Measurements from ENCODE around the gene ANKUB1. TPM values are rescaled to one million over a fixed set of nuclear protein-coding genes. Genes with fewer than 3 reads are reported as not detected.
A peak's percentile ranks its signal among the peaks of the same experiment; 100 is the strongest.

ANKUB1 gene
- total RNA-seq, 1 donor from 2014 or later: 2.1 TPM

DNA sequence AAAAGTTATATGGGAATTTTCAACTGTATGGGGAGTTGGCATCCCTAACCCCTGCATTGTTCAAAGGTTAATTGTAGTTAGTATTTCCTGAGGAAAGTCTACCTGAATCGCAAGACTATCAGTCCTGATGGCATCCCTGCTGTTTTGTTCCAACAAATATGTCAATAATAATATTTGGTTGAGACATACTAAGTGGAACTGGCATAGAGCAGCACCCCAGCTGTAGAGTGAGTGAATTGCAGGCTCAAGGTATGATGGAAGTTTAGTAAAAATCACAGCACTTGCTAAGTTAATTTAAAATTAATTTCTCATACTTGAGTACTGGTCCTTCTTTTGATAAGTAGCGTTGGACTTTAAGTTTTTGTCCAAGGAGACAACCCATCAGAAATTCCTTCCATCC lies 22.1 kb downstream of the ANKUB1 start:
- DNase-seq (ENCODE audit: low read depth) (no peak), FAIRE-seq (no peak)
- TF ChIP-seq, protein P1, sequence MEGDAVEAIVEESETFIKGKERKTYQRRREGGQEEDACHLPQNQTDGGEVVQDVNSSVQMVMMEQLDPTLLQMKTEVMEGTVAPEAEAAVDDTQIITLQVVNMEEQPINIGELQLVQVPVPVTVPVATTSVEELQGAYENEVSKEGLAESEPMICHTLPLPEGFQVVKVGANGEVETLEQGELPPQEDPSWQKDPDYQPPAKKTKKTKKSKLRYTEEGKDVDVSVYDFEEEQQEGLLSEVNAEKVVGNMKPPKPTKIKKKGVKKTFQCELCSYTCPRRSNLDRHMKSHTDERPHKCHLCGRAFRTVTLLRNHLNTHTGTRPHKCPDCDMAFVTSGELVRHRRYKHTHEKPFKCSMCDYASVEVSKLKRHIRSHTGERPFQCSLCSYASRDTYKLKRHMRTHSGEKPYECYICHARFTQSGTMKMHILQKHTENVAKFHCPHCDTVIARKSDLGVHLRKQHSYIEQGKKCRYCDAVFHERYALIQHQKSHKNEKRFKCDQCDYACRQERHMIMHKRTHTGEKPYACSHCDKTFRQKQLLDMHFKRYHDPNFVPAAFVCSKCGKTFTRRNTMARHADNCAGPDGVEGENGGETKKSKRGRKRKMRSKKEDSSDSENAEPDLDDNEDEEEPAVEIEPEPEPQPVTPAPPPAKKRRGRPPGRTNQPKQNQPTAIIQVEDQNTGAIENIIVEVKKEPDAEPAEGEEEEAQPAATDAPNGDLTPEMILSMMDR (IDR thresholded peaks at IDR 0.05; ENCODE audit: insufficient read depth, low read length, severe bottlenecking): no peak
- no peaks in the 10 kb centered on the region for H3K27me3 ChIP-seq (ENCODE audit: control insufficient read depth, insufficient read depth, low read length)
- H3K36me3 ChIP-seq (ENCODE audit: control insufficient read depth, insufficient read depth, low read length): no peaks in the 10 kb centered on the region
- no peak overlapping the region for H3K4me3 ChIP-seq (ENCODE audit: low read depth, low read length)

DNA sequence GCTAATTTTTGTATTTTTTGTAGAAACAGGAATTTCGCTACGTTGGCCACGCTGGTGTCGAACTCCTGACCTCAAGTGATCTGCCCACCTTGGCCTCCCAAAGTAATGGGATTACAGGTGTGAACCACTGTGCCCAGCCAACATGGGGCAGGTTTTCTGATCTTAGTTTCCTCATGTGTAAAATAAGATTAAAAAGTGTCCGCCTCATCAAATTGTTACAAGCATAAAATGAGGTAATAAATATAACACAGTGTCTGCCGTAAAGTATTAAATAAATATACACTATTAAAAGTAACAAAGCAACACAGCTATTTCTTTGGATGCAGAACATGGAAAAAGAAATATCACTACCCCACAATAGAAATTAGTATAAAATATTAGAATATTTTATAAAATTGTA lies 23.6 kb downstream of the ANKUB1 start:
- Histone ChIP-seq H3K4me3 (ENCODE audit: low read depth, low read length) (no peak overlapping the region), H3K36me3 (ENCODE audit: control insufficient read depth, insufficient read depth, low read length) (no peaks in the 10 kb centered on the region), H3K27me3 (ENCODE audit: control insufficient read depth, insufficient read depth, low read length) (no peaks in the 10 kb centered on the region)
- no peak for DNase-seq (ENCODE audit: low read depth)
- TF ChIP-seq, protein P1 (IDR thresholded peaks at IDR 0.05; ENCODE audit: insufficient read depth, low read length, severe bottlenecking): no peak
- FAIRE-seq: no peak

DNA sequence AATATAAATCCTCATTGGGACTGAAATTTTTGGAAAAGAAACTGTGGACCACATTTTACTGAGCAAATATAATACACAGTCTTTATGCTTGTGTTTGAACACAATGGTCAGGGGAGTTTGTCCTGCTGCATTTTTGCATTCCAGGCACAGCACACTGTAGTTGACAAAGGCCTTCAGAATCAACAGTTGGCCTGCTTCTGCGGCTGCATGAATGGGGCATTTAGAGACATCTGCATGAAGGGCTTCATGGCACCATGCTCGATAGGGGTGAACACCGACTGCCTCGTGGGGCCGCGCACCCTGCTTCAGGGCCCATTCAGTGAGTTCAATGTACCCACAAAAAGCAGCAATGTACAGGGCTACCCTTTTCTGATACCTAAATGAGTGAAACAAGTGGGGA lies 24.6 kb downstream of the ANKUB1 start:
- TF ChIP-seq, protein P1 (IDR thresholded peaks at IDR 0.05; ENCODE audit: insufficient read depth, low read length, severe bottlenecking): no peak
- FAIRE-seq (no peak), DNase-seq (ENCODE audit: low read depth) (no peak)
- no peaks in the 10 kb centered on the region for H3K36me3 ChIP-seq (ENCODE audit: control insufficient read depth, insufficient read depth, low read length)
- H3K4me3 ChIP-seq (ENCODE audit: low read depth, low read length): no peak overlapping the region
- H3K27me3 ChIP-seq (ENCODE audit: control insufficient read depth, insufficient read depth, low read length): no peaks in the 10 kb centered on the region

DNA sequence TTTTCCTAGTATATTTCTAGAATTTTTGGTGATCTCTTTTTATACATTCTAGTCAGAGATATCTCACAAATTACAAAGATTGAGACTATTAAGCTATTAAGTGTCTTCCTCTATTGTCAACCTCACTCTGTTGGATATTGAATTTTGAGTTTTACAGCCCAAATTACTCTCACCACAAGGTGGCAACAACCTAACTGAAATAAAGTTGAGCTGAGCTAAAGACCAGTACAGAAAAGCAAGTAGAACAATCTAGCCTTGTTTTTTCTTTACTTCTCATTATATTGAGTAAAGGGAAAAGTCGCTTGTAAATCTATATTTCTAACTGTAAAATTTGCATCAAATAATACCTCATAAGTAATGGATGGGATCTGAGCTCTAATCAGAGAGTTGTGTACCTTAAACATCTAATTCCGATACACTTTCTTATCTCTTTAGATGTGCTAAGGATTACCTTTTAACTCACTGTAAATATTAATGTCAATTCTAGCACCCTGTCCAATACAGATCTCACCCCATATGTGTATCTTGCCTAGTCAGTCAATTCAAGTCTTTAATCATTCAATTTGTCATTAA lies 26.5 kb downstream of the ANKUB1 start:
- Histone ChIP-seq H3K4me3 (ENCODE audit: low read depth, low read length) (no peak overlapping the region), H3K27me3 (ENCODE audit: control insufficient read depth, insufficient read depth, low read length) (no peaks in the 10 kb centered on the region), H3K36me3 (ENCODE audit: control insufficient read depth, insufficient read depth, low read length) (no peaks in the 10 kb centered on the region)
- TF ChIP-seq, protein P1 (IDR thresholded peaks at IDR 0.05; ENCODE audit: insufficient read depth, low read length, severe bottlenecking): peak; percentile 40
- FAIRE-seq (no peak), DNase-seq (ENCODE audit: low read depth) (peak; percentile 45)

DNA sequence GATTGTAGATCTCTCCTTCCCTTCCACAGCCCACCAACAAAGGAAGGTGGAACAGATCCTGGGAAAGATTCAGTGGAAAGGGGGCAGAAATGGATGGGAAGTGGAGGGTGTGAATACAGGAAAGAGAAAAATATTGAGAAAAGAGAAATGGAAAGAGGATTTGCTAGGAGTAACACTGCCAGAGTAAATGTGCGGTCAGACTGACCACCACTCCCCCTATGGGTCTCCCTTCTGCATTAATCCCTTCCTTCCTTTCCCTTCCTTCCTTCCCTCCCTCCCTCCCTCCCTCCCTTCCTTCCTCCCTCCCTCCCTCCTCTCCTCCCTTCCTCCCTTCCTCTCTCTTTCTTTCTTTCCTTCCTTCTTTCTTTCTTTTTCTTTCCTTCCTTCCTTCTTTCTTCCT lies 28.1 kb downstream of the ANKUB1 start:
- H3K27me3 ChIP-seq (ENCODE audit: control insufficient read depth, insufficient read depth, low read length): no peaks in the 10 kb centered on the region
- H3K36me3 ChIP-seq (ENCODE audit: control insufficient read depth, insufficient read depth, low read length): no peaks in the 10 kb centered on the region
- no peak for FAIRE-seq
- no peak overlapping the region for H3K4me3 ChIP-seq (ENCODE audit: low read depth, low read length)
- DNase-seq (ENCODE audit: low read depth): no peak
- TF ChIP-seq, protein P1 (IDR thresholded peaks at IDR 0.05; ENCODE audit: insufficient read depth, low read length, severe bottlenecking): no peak

DNA sequence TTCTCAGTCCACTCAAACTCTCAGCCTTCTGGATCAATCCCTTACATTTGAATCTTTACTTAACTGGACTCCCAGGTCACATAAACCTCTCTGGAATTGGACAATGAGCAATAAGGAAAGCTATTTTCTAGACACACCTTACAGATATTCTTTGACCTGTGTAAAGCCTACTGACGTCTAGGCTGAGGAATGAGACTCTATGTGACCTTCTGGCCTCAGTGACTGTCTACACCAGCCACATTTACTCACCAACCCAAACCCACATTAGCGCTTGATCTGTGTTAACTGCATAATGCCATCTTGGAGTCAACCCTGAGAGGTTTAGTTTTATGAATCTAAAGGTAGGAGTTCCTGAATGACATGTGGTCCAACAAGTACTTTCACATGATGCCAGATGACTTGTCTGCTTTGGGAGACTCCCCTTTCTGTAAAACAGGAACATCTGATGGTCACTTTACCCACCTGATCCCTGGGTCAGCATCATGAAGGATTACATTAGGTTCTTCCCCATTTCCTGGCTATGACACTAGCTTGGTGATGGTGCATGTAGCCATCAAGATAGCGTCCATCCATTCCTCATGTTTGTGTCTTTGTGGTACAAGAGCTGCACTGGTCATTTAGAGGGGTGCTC lies 28.7 kb downstream of the ANKUB1 start:
- DNase-seq (ENCODE audit: low read depth) (peak; percentile 13), FAIRE-seq (no peak)
- TF ChIP-seq, protein P1 (IDR thresholded peaks at IDR 0.05; ENCODE audit: insufficient read depth, low read length, severe bottlenecking): no peak
- Histone ChIP-seq H3K27me3 (ENCODE audit: control insufficient read depth, insufficient read depth, low read length) (no peaks in the 10 kb centered on the region), H3K4me3 (ENCODE audit: low read depth, low read length) (no peak overlapping the region), H3K36me3 (ENCODE audit: control insufficient read depth, insufficient read depth, low read length) (no peaks in the 10 kb centered on the region)

All from bronchial epithelial cell (primary cell).